Prostate gland (tissue), 2 donors: ENCODE results near the gene MAPKAPK3. TPM values are rescaled to one million over a fixed set of nuclear protein-coding genes. Genes with fewer than 3 reads are reported as not detected.

ENCODE experiments used
- DNase-seq: peaks from one replicate; pipeline ENCODE4 v3.0.0-alpha.2; 2019; ENCODE audit warnings: low spot score
- H3K27ac ChIP-seq, 2 donors: fragments of 200-600 bp; sonication (generic); 2 replicates each; pipeline ENCODE4 v1.5.1; 2017 to 2019
- H3K27me3 ChIP-seq: fragments of 200-600 bp; sonication (generic); replicated peaks from 2 replicates; pipeline ENCODE4 v1.5.1; 2019; ENCODE audit not compliant: insufficient read depth
- H3K36me3 ChIP-seq, 2 donors: fragments of 200-600 bp; sonication (generic); 1 replicate in 1 of 2; 2 replicates in 1 of 2; pipeline versions ENCODE4 v1.5.1 to v1.8.1; 2017 to 2019
- H3K4me1 ChIP-seq: fragments of 200-600 bp; sonication (generic); replicated peaks from 2 replicates; pipeline ENCODE4 v1.5.1; 2019
- H3K4me3 ChIP-seq, 2 donors: fragments of 200-600 bp; sonication (generic); 2 replicates each; pipeline ENCODE4 v1.5.1; 2017 to 2019
- H3K9me3 ChIP-seq: fragments of 200-600 bp; sonication (generic); 2 replicates; pipeline ENCODE4 v1.5.1; 2017
- POLR2A ChIP-seq: fragments of 450-650 bp; IDR thresholded peaks from one replicate; pipeline ENCODE4 v1.6.1; 2016; ENCODE audit warnings: antibody characterized with exemption, mild to moderate bottlenecking
- POLR2AphosphoS5 ChIP-seq: sonication (generic); formaldehyde crosslinking; IDR thresholded peaks from one replicate; pipeline ENCODE4 v1.6.1; 2017; ENCODE audit warnings: antibody characterized with exemption
- WGBS: methylation state at CpG from one replicate; pipeline ENCODE4 v1.1.5; 2018; 5-methylcytosine and 5-hydroxymethylcytosine counted together
- intact Hi-C: fragments of 100-400 bp; cut with DNase I; formaldehyde crosslinking; loops from one replicate; pipeline ENCODE4 v1.14.2; 2022
- total RNA-seq, 2 donors: library from RNA; depleted of rRNA; stranded (reverse); fragments of >200 nt; gene quantifications; one replicate each; pipeline ENCODE4 v1.1.0, GENCODE V29; 2016
- TF ChIP-seq, protein P1 (sequence below), 4 experiments: fragments of 200-600 bp in 2 of 4; fragments of 450-650 bp in 2 of 4; sonication (generic) in 2 of 4; IDR thresholded peaks; 1 replicate in 3 of 4; 2 replicates in 1 of 4; pipeline ENCODE4 v1.5.1; 2016 to 2019; ENCODE audit warnings: antibody characterized with exemption in 4 of 4, mild to moderate bottlenecking in 2 of 4, moderate library complexity in 2 of 4

MAPKAPK3 gene
- total RNA-seq, 2 donors from 2014 or later, result 33.2 to 52.3 TPM

- Histone ChIP-seq H3K36me3 (no peaks in the 10 kb centered on the region), H3K4me1 (peaks cover 28% of the 10 kb centered on the region)
- 82% methylated on average over 1 of the region's 1 CpG for WGBS
These were observed 3.5 kb downstream of the MAPKAPK3 start for GRCh38 chr3:50620420-50620819.

GRCh38 chr3:50620820-50621219, 3.9 kb downstream of the MAPKAPK3 start:
- WGBS, result 66% methylated on average over 4 of the region's 4 CpGs
- H3K4me3 ChIP-seq, result no peak overlapping the region
- intact Hi-C loops, result no loop called here

More at GRCh38 chr3:50620420-50620819, 3.5 kb downstream of the MAPKAPK3 start:
- H3K4me3 ChIP-seq, result no peak overlapping the region
- H3K27ac ChIP-seq, result peak overlapping the region; percentile 21 to 36
- no peaks in the 10 kb centered on the region for H3K27me3 ChIP-seq
- TF ChIP-seq, protein P1, sequence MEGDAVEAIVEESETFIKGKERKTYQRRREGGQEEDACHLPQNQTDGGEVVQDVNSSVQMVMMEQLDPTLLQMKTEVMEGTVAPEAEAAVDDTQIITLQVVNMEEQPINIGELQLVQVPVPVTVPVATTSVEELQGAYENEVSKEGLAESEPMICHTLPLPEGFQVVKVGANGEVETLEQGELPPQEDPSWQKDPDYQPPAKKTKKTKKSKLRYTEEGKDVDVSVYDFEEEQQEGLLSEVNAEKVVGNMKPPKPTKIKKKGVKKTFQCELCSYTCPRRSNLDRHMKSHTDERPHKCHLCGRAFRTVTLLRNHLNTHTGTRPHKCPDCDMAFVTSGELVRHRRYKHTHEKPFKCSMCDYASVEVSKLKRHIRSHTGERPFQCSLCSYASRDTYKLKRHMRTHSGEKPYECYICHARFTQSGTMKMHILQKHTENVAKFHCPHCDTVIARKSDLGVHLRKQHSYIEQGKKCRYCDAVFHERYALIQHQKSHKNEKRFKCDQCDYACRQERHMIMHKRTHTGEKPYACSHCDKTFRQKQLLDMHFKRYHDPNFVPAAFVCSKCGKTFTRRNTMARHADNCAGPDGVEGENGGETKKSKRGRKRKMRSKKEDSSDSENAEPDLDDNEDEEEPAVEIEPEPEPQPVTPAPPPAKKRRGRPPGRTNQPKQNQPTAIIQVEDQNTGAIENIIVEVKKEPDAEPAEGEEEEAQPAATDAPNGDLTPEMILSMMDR (IDR thresholded peaks at IDR 0.05), result no peak
- peak; percentile 71 for TF ChIP-seq POLR2AphosphoS5
- intact Hi-C loops, result no loop called here
- H3K9me3 ChIP-seq, result no peaks in the 10 kb centered on the region
- DNase-seq, result no peak

DNA sequence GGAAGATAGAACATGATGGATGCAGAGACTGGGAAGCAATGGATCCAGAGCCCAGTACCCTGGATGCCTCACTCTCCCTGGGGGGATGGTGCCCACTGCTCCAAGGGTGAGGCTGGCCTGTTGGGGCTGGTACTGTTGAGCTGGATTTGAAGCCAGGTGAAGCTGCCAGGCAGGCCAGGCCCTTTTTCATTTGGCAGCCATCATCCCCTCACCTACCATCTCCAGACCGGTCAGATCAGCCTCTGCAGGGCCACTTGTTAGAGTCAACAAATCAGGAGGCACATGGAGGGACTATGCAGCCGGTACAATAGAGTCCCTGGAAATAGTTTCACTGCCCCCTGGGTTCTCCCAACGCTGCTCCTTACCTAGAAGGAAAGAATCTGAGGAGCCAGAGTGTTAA, 5.9 kb downstream of the MAPKAPK3 start:
- peak overlapping the region; percentile 4 to 12 for H3K27ac ChIP-seq
- 44% methylated on average over 3 of the region's 3 CpGs for WGBS
- no peak overlapping the region for H3K4me3 ChIP-seq
- intact Hi-C loops, result no loop called here
- peak; percentile 74 for TF ChIP-seq POLR2AphosphoS5
- TF ChIP-seq, protein P1 (IDR thresholded peaks at IDR 0.05), result no peak
- TF ChIP-seq POLR2A, result no peak
- peak; percentile 69 for DNase-seq
- no peaks in the 10 kb centered on the region for H3K9me3 ChIP-seq
- peaks cover 22% of the 10 kb centered on the region for H3K4me1 ChIP-seq
- no peaks in the 10 kb centered on the region for H3K36me3 ChIP-seq
- no peaks in the 10 kb centered on the region for H3K27me3 ChIP-seq

More at GRCh38 chr3:50620820-50621219, 3.9 kb downstream of the MAPKAPK3 start:
- no peak for DNase-seq
- TF ChIP-seq, protein P1 (IDR thresholded peaks at IDR 0.05), result no peak
- TF ChIP-seq POLR2AphosphoS5 (no peak), POLR2A (no peak)
- peak overlapping the region; percentile 21 to 36 for H3K27ac ChIP-seq
- no peaks in the 10 kb centered on the region for H3K9me3 ChIP-seq
- no peaks in the 10 kb centered on the region for H3K27me3 ChIP-seq
- H3K4me1 ChIP-seq, result peaks cover 28% of the 10 kb centered on the region
- no peaks in the 10 kb centered on the region for H3K36me3 ChIP-seq

- Histone ChIP-seq H3K36me3 (no peaks in the 10 kb centered on the region), H3K27ac (no peak overlapping the region), H3K4me1 (peaks cover 20% of the 10 kb centered on the region), H3K9me3 (no peaks in the 10 kb centered on the region), H3K4me3 (no peak overlapping the region), H3K27me3 (no peaks in the 10 kb centered on the region)
- intact Hi-C loops, result no loop called here
- TF ChIP-seq POLR2AphosphoS5 (no peak), POLR2A (no peak)
- TF ChIP-seq, protein P1 (IDR thresholded peaks at IDR 0.05), result no peak
- DNase-seq, result no peak
- WGBS, result 65% methylated on average over 6 of the region's 6 CpGs
These were observed 7.0 kb downstream of the MAPKAPK3 start for GRCh38 chr3:50623840-50624474.

GRCh38 chr3:50624634-50625033, 7.7 kb downstream of the MAPKAPK3 start:
- intact Hi-C loops, result no loop called here
- TF ChIP-seq POLR2AphosphoS5 (no peak), POLR2A (no peak)
- TF ChIP-seq, protein P1 (IDR thresholded peaks at IDR 0.05), result no peak
- Histone ChIP-seq H3K9me3 (no peaks in the 10 kb centered on the region), H3K4me3 (no peak overlapping the region), H3K27ac (no peak overlapping the region), H3K27me3 (no peaks in the 10 kb centered on the region), H3K36me3 (no peaks in the 10 kb centered on the region), H3K4me1 (peaks cover 20% of the 10 kb centered on the region)
- WGBS, result 90% methylated on average over 2 of the region's 2 CpGs
- DNase-seq, result no peak
